HepG2 (cell line): Measurements from ENCODE around the gene SBK3. TPM values are rescaled to one million over a fixed set of nuclear protein-coding genes. Genes with fewer than 3 reads are reported as not detected.

ENCODE experiments used
- ATF4 ChIP-seq, 2 experiments: fragments of 450-650 bp in 1 of 2; sonication (generic) in 1 of 2; formaldehyde crosslinking; IDR thresholded peaks; 2 replicates each; pipeline versions ENCODE4 v1.5.0 to v1.8.0; 2020 to 2022; ENCODE audit warnings: mild to moderate bottlenecking in 1 of 2, missing genetic modification reagents in 1 of 2
- BHLHE40 ChIP-seq: IDR thresholded peaks from 2 replicates; pipeline ENCODE4 v1.6.1; 2011; ENCODE audit warnings: low read length, improper control_type of control experiment
- FOXK1 ChIP-seq: sonication (generic); formaldehyde crosslinking; IDR thresholded peaks from 2 replicates; pipeline ENCODE4 v1.4.0; 2020; ENCODE audit warnings: low read depth, missing genetic modification reagents, borderline replicate concordance
- GPN1 ChIP-seq: sonication (generic); formaldehyde crosslinking; IDR thresholded peaks from 2 replicates; pipeline ENCODE4 v1.5.1; 2020; ENCODE audit warnings: missing genetic modification reagents, borderline replicate concordance
- HMG20A ChIP-seq: IDR thresholded peaks from 2 replicates; pipeline ENCODE4 v1.6.1; 2016; ENCODE audit warnings: borderline replicate concordance
- KDM2A ChIP-seq: sonication (generic); formaldehyde crosslinking; IDR thresholded peaks from 2 replicates; pipeline ENCODE4 v1.4.0; 2020; ENCODE audit warnings: low read depth, missing genetic modification reagents, borderline replicate concordance
- PRDM15 ChIP-seq: sonication (generic); formaldehyde crosslinking; IDR thresholded peaks from 2 replicates; pipeline ENCODE4 v1.4.0; 2020; ENCODE audit warnings: missing genetic modification reagents
- SMAD1 ChIP-seq: sonication (generic); formaldehyde crosslinking; IDR thresholded peaks from 2 replicates; pipeline ENCODE4 v1.4.0; 2020; ENCODE audit warnings: missing genetic modification reagents, low read depth, mild to moderate bottlenecking, borderline replicate concordance
- SOX5 ChIP-seq: IDR thresholded peaks from 2 replicates; pipeline ENCODE4 v1.6.1; 2016; ENCODE audit warnings: borderline replicate concordance
- TEAD3 ChIP-seq: optimal IDR thresholded peaks from 2 replicates; pipeline ENCODE3; 2016; ENCODE audit warnings: borderline replicate concordance
- ZNF362 ChIP-seq: sonication (generic); formaldehyde crosslinking; IDR thresholded peaks from 2 replicates; pipeline ENCODE4 v1.4.0; 2020; ENCODE audit warnings: missing genetic modification reagents, mild to moderate bottlenecking, borderline replicate concordance
- polyA plus RNA-seq, 8 experiments: library from polyadenylated mRNA; depleted of rRNA in 3 of 8; stranded (reverse) in 7 of 8; unstranded in 1 of 8; fragments of >200 nt; fragmentation: Illumina TruSeq in 4 of 8; extraction: Trizol in 4 of 8; gene quantifications; 2 replicates each; pipeline versions ENCODE4 v1.2.1 to v1.2.3, GENCODE V29; 2011 to 2016; ENCODE audit warnings: low read depth in 4 of 8, missing spikeins in 1 of 8, mixed read lengths in 1 of 8; ENCODE audit not compliant: insufficient read depth in 1 of 8
- total RNA-seq, 5 experiments: library from RNA; depleted of rRNA; stranded (reverse); fragments of >200 nt; fragmentation: Illumina TruSeq; extraction: Trizol; gene quantifications; 2 replicates each; pipeline ENCODE4 v1.2.3, GENCODE V29; 2016; ENCODE audit warnings: low read depth in 1 of 5
- TF ChIP-seq, protein P1 (sequence below): IDR thresholded peaks from 2 replicates; pipeline ENCODE4 v1.4.0; 2020; ENCODE audit warnings: mild to moderate bottlenecking, missing genetic modification reagents
- TF ChIP-seq, protein P2 (sequence below): sonication (generic); formaldehyde crosslinking; IDR thresholded peaks from 2 replicates; pipeline ENCODE4 v1.5.0; 2020; ENCODE audit warnings: mild to moderate bottlenecking, missing genetic modification reagents, borderline replicate concordance
- TF ChIP-seq, protein P3 (sequence below): sonication (generic); formaldehyde crosslinking; IDR thresholded peaks from 2 replicates; pipeline ENCODE4 v1.4.0; 2020; ENCODE audit warnings: mild to moderate bottlenecking, missing genetic modification reagents

Gene SBK3
- total and polyA plus RNA-seq, 2 of the 13 experiments (the other 11 are each of a cell fraction or from before 2014, with no cell fraction given), result 0.66 to 0.77 TPM

DNA sequence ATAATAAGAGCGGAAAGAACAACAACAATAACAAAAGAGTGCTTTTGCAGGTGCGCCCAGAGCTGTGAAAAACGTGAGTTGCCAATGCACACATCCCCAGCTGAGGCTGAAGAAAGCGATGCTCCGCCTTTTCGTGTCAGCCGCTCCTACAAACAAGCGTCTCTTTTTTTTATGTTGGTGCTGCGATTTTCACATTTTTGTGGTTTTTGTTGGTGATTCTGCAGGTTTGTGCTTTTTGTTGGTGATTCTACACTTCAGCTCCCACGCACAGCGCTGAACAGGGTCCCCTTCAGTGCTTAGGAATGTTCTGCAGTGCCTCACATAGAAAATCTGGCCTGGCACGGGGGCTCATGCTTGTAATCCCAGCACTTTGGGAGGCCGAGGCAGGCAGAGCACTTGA lies 7.3 kb upstream of the SBK3 start (continued):
- 0 out of 2 replicates have a peak, but pooled peaks have one; percentile 28 for TF ChIP-seq KDM2A (CRISPR knock-in tag)
- 0 out of 2 replicates have a peak, but pooled peaks have one; percentile 12 for TF ChIP-seq ZNF362 (CRISPR knock-in tag)
- TF ChIP-seq, protein P1, sequence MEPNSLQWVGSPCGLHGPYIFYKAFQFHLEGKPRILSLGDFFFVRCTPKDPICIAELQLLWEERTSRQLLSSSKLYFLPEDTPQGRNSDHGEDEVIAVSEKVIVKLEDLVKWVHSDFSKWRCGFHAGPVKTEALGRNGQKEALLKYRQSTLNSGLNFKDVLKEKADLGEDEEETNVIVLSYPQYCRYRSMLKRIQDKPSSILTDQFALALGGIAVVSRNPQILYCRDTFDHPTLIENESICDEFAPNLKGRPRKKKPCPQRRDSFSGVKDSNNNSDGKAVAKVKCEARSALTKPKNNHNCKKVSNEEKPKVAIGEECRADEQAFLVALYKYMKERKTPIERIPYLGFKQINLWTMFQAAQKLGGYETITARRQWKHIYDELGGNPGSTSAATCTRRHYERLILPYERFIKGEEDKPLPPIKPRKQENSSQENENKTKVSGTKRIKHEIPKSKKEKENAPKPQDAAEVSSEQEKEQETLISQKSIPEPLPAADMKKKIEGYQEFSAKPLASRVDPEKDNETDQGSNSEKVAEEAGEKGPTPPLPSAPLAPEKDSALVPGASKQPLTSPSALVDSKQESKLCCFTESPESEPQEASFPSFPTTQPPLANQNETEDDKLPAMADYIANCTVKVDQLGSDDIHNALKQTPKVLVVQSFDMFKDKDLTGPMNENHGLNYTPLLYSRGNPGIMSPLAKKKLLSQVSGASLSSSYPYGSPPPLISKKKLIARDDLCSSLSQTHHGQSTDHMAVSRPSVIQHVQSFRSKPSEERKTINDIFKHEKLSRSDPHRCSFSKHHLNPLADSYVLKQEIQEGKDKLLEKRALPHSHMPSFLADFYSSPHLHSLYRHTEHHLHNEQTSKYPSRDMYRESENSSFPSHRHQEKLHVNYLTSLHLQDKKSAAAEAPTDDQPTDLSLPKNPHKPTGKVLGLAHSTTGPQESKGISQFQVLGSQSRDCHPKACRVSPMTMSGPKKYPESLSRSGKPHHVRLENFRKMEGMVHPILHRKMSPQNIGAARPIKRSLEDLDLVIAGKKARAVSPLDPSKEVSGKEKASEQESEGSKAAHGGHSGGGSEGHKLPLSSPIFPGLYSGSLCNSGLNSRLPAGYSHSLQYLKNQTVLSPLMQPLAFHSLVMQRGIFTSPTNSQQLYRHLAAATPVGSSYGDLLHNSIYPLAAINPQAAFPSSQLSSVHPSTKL (CRISPR knock-in tag), result 0 out of 2 replicates have a peak, but pooled peaks have one; percentile 3
- TF ChIP-seq, protein P2, sequence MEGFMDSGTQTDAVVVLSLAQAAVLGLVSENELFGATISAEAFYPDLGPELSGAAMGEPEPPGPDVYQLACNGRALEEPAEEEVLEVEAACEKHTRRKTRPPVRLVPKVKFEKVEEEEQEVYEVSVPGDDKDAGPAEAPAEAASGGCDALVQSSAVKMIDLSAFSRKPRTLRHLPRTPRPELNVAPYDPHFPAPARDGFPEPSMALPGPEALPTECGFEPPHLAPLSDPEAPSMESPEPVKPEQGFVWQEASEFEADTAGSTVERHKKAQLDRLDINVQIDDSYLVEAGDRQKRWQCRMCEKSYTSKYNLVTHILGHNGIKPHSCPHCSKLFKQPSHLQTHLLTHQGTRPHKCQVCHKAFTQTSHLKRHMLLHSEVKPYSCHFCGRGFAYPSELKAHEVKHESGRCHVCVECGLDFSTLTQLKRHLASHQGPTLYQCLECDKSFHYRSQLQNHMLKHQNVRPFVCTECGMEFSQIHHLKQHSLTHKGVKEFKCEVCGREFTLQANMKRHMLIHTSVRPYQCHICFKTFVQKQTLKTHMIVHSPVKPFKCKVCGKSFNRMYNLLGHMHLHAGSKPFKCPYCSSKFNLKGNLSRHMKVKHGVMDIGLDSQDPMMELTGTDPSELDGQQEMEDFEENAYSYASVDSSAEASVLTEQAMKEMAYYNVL (CRISPR knock-in tag), result no peak
- TF ChIP-seq, protein P3, sequence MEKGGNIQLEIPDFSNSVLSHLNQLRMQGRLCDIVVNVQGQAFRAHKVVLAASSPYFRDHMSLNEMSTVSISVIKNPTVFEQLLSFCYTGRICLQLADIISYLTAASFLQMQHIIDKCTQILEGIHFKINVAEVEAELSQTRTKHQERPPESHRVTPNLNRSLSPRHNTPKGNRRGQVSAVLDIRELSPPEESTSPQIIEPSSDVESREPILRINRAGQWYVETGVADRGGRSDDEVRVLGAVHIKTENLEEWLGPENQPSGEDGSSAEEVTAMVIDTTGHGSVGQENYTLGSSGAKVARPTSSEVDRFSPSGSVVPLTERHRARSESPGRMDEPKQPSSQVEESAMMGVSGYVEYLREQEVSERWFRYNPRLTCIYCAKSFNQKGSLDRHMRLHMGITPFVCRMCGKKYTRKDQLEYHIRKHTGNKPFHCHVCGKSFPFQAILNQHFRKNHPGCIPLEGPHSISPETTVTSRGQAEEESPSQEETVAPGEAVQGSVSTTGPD, result no peak
- peak; percentile 78 for TF ChIP-seq BHLHE40
- TF ChIP-seq SOX5, result peak; percentile 9; the same call in 1 of the 2 replicates
- peak; percentile 33 for TF ChIP-seq TEAD3 (CRISPR knock-in tag)
- no peak for TF ChIP-seq SMAD1 (CRISPR knock-in tag)
- TF ChIP-seq GPN1 (CRISPR knock-in tag), result no peak
- peak; percentile 33; the same call in 1 of the 2 replicates for TF ChIP-seq PRDM15 (CRISPR knock-in tag)
- no peak for TF ChIP-seq ATF4 (CRISPR knock-in tag; IDR thresholded peaks at IDR 0.05)
- no peak for TF ChIP-seq FOXK1
- TF ChIP-seq HMG20A (CRISPR knock-in tag), result no peak
